ENCODE results near the gene PYDC1. TPM values are rescaled to one million over a fixed set of nuclear protein-coding genes. Genes with fewer than 3 reads are reported as not detected.

Gene PYDC1
- total and polyA plus RNA-seq, 2 of the 13 experiments (the other 11 are each of a cell fraction or from before 2014, with no cell fraction given) = not detected

DNA sequence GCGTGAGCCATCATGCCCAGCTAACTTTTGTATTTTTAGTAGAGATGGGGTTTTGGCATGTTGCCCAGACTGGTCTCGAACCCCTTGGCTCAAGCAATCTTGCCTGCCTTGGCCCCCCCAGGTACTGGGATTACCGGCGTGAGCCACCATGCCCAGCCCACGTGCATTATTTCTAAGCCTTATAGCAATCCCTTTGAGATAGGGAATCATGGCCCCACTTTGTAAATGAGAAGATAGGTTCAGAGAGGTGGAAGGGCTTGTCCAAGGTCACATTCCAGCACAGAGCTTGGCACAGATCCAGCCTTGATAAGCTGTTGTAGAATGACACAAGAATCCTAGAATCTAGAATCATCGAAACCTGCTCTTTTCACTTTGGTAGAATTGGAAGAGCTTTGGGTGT is 10.2 kb downstream of the PYDC1 start (continued):
- TF ChIP-seq, protein P1, sequence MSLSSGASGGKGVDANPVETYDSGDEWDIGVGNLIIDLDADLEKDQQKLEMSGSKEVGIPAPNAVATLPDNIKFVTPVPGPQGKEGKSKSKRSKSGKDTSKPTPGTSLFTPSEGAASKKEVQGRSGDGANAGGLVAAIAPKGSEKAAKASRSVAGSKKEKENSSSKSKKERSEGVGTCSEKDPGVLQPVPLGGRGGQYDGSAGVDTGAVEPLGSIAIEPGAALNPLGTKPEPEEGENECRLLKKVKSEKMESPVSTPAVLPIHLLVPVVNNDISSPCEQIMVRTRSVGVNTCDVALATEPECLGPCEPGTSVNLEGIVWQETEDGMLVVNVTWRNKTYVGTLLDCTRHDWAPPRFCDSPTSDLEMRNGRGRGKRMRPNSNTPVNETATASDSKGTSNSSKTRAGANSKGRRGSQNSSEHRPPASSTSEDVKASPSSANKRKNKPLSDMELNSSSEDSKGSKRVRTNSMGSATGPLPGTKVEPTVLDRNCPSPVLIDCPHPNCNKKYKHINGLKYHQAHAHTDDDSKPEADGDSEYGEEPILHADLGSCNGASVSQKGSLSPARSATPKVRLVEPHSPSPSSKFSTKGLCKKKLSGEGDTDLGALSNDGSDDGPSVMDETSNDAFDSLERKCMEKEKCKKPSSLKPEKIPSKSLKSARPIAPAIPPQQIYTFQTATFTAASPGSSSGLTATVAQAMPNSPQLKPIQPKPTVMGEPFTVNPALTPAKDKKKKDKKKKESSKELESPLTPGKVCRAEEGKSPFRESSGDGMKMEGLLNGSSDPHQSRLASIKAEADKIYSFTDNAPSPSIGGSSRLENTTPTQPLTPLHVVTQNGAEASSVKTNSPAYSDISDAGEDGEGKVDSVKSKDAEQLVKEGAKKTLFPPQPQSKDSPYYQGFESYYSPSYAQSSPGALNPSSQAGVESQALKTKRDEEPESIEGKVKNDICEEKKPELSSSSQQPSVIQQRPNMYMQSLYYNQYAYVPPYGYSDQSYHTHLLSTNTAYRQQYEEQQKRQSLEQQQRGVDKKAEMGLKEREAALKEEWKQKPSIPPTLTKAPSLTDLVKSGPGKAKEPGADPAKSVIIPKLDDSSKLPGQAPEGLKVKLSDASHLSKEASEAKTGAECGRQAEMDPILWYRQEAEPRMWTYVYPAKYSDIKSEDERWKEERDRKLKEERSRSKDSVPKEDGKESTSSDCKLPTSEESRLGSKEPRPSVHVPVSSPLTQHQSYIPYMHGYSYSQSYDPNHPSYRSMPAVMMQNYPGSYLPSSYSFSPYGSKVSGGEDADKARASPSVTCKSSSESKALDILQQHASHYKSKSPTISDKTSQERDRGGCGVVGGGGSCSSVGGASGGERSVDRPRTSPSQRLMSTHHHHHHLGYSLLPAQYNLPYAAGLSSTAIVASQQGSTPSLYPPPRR (CRISPR knock-in tag; IDR thresholded peaks at IDR 0.05; ENCODE audit: borderline replicate concordance) = peak; percentile 44; the same call in 1 of the 2 replicates
- no peak for TF ChIP-seq FLYWCH1 (CRISPR knock-in tag; IDR thresholded peaks at IDR 0.05)
- no peak for TF ChIP-seq ZNF12 (CRISPR knock-in tag; IDR thresholded peaks at IDR 0.05)
- TF ChIP-seq ZNF546 (CRISPR knock-in tag; conservative IDR thresholded peaks at IDR 0.05) = no peak
- TF ChIP-seq ZNF274 (CRISPR knock-in tag; IDR thresholded peaks at IDR 0.05) = no peak
- no peak for TF ChIP-seq ZSCAN21 (CRISPR knock-in tag; IDR thresholded peaks at IDR 0.05; ENCODE audit: borderline replicate concordance)
- TF ChIP-seq, protein P2, sequence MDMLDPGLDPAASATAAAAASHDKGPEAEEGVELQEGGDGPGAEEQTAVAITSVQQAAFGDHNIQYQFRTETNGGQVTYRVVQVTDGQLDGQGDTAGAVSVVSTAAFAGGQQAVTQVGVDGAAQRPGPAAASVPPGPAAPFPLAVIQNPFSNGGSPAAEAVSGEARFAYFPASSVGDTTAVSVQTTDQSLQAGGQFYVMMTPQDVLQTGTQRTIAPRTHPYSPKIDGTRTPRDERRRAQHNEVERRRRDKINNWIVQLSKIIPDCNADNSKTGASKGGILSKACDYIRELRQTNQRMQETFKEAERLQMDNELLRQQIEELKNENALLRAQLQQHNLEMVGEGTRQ (IDR thresholded peaks at IDR 0.05; ENCODE audit: low read depth, low read length) = no peak
- TF ChIP-seq, protein P2 (CRISPR knock-in tag; IDR thresholded peaks at IDR 0.05; ENCODE audit: borderline replicate concordance) = no peak
- TF ChIP-seq JARID2 (CRISPR knock-in tag; IDR thresholded peaks at IDR 0.05; ENCODE audit: insufficient replicate concordance) = no peak
- 0 out of 2 replicates have a peak, but pooled peaks have one; percentile 32 for TF ChIP-seq SP5 (CRISPR knock-in tag; IDR thresholded peaks at IDR 0.05; ENCODE audit: borderline replicate concordance, low read depth)
- TF ChIP-seq, protein P3, sequence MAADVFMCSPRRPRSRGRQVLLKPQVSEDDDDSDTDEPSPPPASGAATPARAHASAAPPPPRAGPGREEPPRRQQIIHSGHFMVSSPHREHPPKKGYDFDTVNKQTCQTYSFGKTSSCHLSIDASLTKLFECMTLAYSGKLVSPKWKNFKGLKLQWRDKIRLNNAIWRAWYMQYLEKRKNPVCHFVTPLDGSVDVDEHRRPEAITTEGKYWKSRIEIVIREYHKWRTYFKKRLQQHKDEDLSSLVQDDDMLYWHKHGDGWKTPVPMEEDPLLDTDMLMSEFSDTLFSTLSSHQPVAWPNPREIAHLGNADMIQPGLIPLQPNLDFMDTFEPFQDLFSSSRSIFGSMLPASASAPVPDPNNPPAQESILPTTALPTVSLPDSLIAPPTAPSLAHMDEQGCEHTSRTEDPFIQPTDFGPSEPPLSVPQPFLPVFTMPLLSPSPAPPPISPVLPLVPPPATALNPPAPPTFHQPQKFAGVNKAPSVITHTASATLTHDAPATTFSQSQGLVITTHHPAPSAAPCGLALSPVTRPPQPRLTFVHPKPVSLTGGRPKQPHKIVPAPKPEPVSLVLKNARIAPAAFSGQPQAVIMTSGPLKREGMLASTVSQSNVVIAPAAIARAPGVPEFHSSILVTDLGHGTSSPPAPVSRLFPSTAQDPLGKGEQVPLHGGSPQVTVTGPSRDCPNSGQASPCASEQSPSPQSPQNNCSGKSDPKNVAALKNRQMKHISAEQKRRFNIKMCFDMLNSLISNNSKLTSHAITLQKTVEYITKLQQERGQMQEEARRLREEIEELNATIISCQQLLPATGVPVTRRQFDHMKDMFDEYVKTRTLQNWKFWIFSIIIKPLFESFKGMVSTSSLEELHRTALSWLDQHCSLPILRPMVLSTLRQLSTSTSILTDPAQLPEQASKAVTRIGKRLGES (CRISPR knock-in tag; IDR thresholded peaks at IDR 0.05; ENCODE audit: borderline replicate concordance) = peak; percentile 79; the same call in 1 of the 2 replicates
- TF ChIP-seq, protein P4, sequence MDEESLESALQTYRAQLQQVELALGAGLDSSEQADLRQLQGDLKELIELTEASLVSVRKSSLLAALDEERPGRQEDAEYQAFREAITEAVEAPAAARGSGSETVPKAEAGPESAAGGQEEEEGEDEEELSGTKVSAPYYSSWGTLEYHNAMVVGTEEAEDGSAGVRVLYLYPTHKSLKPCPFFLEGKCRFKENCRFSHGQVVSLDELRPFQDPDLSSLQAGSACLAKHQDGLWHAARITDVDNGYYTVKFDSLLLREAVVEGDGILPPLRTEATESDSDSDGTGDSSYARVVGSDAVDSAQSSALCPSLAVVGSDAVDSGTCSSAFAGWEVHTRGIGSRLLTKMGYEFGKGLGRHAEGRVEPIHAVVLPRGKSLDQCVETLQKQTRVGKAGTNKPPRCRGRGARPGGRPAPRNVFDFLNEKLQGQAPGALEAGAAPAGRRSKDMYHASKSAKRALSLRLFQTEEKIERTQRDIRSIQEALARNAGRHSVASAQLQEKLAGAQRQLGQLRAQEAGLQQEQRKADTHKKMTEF (CRISPR knock-in tag; IDR thresholded peaks at IDR 0.05) = peak; percentile 52; the same call in 1 of the 2 replicates
- peak; percentile 89 for TF ChIP-seq PHF21A (CRISPR knock-in tag; IDR thresholded peaks at IDR 0.05)
- TF ChIP-seq ZNF670 (CRISPR knock-in tag; IDR thresholded peaks at IDR 0.05; ENCODE audit: borderline replicate concordance) = 0 out of 2 replicates have a peak, but pooled peaks have one; percentile 43
- no peak for TF ChIP-seq ZNF235 (CRISPR knock-in tag; IDR thresholded peaks at IDR 0.05; ENCODE audit: borderline replicate concordance)
- TF ChIP-seq HNRNPK (IDR thresholded peaks at IDR 0.05; ENCODE audit: low read depth, low read length, poor library complexity, severe bottlenecking) = no peak
- TF ChIP-seq, protein P5, sequence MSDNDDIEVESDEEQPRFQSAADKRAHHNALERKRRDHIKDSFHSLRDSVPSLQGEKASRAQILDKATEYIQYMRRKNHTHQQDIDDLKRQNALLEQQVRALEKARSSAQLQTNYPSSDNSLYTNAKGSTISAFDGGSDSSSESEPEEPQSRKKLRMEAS (IDR thresholded peaks at IDR 0.05) = peak; percentile 49; the same call in 1 of the 2 replicates
- TF ChIP-seq MYC (CRISPR knock-in tag; IDR thresholded peaks at IDR 0.05; ENCODE audit: borderline replicate concordance) = peak; percentile 49; the same call in 1 of the 2 replicates

Measured in HepG2 (cell line).